ENCODE measurements around the gene NTN5. TPM values are rescaled to one million over a fixed set of nuclear protein-coding genes. Genes with fewer than 3 reads are reported as not detected.
A peak's percentile ranks its signal among the peaks of the same experiment; 100 is the strongest.

NTN5 gene
- total and polyA plus RNA-seq, 10 of the 15 experiments (the other 5 are each of a cell fraction or from before 2014, with no cell fraction given) = 0.07 to 0.22 TPM; not detected in 8

DNA sequence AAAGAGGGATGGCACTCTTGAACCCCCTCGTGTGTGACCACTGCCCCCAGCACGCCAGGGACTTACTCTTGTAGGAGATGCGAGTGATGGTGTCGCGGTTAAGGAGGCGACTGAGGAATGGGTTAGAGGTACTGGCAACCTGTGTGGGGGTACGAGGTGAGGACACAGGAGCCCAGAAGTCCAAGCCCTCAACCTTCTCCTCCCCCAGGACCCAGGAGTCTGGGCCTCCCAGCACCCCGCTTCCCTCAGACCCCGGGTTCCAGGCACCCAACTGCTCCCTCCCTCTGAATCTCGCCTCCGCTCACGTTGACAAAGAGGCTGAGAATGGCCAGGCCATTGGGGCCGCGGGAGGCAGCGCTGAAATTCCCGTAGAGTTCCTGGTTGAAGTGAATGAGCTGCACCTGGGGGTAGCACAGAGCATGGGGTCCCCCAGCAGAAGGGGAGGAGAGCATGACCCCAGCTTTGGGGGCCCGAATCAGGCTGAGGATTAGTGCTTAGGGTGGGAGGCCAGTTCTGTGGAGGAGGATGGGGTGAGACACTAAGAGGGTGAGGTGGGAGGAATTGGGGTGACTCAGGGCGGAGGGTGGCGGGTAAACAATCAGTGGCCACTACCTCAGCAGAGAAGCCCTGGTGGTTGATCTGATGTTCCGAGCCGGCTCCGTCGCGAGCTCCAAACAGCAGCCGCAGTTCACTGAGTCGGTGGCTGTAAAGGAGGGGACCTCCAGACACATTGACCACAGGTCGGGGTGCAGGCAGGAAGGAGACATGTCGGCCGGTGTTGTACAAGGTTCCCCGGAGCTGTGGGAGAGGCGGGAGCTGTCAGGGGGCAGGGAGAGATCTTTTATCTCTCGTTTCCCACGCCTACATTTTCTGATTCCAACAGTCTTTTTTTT is 33.1 kb downstream of the NTN5 start (continued):
- TF ChIP-seq, protein P1, sequence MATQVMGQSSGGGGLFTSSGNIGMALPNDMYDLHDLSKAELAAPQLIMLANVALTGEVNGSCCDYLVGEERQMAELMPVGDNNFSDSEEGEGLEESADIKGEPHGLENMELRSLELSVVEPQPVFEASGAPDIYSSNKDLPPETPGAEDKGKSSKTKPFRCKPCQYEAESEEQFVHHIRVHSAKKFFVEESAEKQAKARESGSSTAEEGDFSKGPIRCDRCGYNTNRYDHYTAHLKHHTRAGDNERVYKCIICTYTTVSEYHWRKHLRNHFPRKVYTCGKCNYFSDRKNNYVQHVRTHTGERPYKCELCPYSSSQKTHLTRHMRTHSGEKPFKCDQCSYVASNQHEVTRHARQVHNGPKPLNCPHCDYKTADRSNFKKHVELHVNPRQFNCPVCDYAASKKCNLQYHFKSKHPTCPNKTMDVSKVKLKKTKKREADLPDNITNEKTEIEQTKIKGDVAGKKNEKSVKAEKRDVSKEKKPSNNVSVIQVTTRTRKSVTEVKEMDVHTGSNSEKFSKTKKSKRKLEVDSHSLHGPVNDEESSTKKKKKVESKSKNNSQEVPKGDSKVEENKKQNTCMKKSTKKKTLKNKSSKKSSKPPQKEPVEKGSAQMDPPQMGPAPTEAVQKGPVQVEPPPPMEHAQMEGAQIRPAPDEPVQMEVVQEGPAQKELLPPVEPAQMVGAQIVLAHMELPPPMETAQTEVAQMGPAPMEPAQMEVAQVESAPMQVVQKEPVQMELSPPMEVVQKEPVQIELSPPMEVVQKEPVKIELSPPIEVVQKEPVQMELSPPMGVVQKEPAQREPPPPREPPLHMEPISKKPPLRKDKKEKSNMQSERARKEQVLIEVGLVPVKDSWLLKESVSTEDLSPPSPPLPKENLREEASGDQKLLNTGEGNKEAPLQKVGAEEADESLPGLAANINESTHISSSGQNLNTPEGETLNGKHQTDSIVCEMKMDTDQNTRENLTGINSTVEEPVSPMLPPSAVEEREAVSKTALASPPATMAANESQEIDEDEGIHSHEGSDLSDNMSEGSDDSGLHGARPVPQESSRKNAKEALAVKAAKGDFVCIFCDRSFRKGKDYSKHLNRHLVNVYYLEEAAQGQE (IDR thresholded peaks at IDR 0.05; ENCODE audit: low read depth, low read length) = no peak
- TF ChIP-seq RAD51 (IDR thresholded peaks at IDR 0.05) (no peak), MXI1 (IDR thresholded peaks at IDR 0.05; ENCODE audit: low read depth, low read length) (no peak), EGR1 (IDR thresholded peaks at IDR 0.05; ENCODE audit: borderline replicate concordance in 1 of 2, low read depth in 2 of 2, low read length in 2 of 2) (no peak), BCL11A (IDR thresholded peaks at IDR 0.05; ENCODE audit: low read depth, low read length) (no peak)

DNA sequence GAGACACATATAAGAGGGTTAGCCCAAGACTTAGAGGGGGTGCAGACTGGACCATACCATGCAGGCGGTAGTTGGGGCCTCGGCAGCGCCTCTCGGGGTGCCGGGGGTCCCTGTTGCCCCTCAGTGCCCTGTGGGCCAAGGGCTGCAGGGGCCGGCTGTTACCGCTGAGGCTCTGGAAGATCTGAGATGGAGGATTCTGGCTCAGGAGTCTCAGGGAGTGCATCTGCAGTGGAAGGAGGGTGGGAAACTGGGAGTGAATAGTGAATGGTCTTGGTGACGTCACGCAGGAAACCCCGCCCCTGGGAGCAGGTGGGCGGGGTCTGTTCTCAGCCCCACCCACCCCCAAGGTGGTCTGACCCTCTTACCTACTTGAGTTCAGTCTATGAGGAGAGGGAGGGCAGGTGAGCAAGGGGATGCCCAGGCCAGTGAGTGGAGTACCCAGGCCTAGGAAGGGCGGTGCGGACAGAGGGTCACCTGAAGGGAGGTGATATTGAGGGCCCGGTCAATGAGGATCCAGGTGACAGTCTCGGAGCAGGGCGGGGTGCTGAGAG is 33.9 kb downstream of the NTN5 start:
- 0 out of 2 replicates have a peak, but pooled peaks have one; percentile 53 for TF ChIP-seq CREB1 (IDR thresholded peaks at IDR 0.05; ENCODE audit: low read depth)
- no peak for TF ChIP-seq BMI1 (IDR thresholded peaks at IDR 0.05; ENCODE audit: borderline replicate concordance)
- TF ChIP-seq EED (IDR thresholded peaks at IDR 0.05; ENCODE audit: low read depth) = no peak
- no peak for TF ChIP-seq RBBP5 (conservative IDR thresholded peaks at IDR 0.05)
- TF ChIP-seq CREM (IDR thresholded peaks at IDR 0.05; ENCODE audit: low read depth) = peak; percentile 27; the same call in 1 of the 2 replicates
- TF ChIP-seq NR2F1 (conservative IDR thresholded peaks at IDR 0.05) = no peak
- TF ChIP-seq, protein P2, sequence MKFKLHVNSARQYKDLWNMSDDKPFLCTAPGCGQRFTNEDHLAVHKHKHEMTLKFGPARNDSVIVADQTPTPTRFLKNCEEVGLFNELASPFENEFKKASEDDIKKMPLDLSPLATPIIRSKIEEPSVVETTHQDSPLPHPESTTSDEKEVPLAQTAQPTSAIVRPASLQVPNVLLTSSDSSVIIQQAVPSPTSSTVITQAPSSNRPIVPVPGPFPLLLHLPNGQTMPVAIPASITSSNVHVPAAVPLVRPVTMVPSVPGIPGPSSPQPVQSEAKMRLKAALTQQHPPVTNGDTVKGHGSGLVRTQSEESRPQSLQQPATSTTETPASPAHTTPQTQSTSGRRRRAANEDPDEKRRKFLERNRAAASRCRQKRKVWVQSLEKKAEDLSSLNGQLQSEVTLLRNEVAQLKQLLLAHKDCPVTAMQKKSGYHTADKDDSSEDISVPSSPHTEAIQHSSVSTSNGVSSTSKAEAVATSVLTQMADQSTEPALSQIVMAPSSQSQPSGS (IDR thresholded peaks at IDR 0.05; ENCODE audit: low read length) = no peak
- TF ChIP-seq GATAD2B (conservative IDR thresholded peaks at IDR 0.05; ENCODE audit: low read depth) = no peak
- TF ChIP-seq DPF2 (IDR thresholded peaks at IDR 0.05) = 0 out of 2 replicates have a peak, but pooled peaks have one; percentile 12
- ChIA-PET CTCF (interaction anchor here (1.1 to 1.2 kb wide), 2 partner anchors 36 to 156 kb away, joined by 3 read pairs; no protein-coding TSS in a partner anchor), SMC1A (ENCODE audit: uncharacterized antibody, unreplicated experiment) (no interaction called here), POLR2A (interaction anchor here (0.6 to 1.7 kb wide), 2 partner anchors 19 to 20 kb away, joined by 3 to 5 read pairs; partner anchors contain the start of genes RPL18 and SPHK2), RAD21 (ENCODE audit: unreplicated experiment) (no interaction called here)
- peaks cover 18% of the 10 kb centered on the region for H3K4me1 ChIP-seq (ENCODE audit: control insufficient read depth, insufficient read depth, low read length)
- no peak overlapping the region for H3K4me3 ChIP-seq
- H2AFZ ChIP-seq (ENCODE audit: control insufficient read depth, low read depth, low read length) = peak overlapping the region; percentile 97
- DNase-seq (ENCODE audit: low read depth, low spot score) (no peak), FAIRE-seq (no peak), ATAC-seq (no peak)
- no peaks in the 10 kb centered on the region for H3K27me3 ChIP-seq (replicated peaks in 1 of 2; ENCODE audit: control insufficient read depth in 2 of 2, insufficient read depth in 2 of 2, low read length in 1 of 2)
- H3K79me2 ChIP-seq (ENCODE audit: control insufficient read depth, insufficient read depth, low read length) = peaks cover 3% of the 10 kb centered on the region
- 84% methylated on average over 14 of the region's 16 CpGs for WGBS (ENCODE audit: insufficient coverage, insufficient replicate concordance, low lambda C conversion rate, missing lambda C conversion rate)
- peak overlapping the region; percentile 93 for H3K27ac ChIP-seq (ENCODE audit: control insufficient read depth, insufficient read depth)
- intact Hi-C loops (cut with micrococcal nuclease; ENCODE audit: unreplicated experiment) (loop anchor here (10.0 kb wide), 1 partner anchor 326 kb away; the partner anchor contains the start of gene FTL), in situ Hi-C loops (cut with MboI) (loop anchor here (25.0 kb wide), 1 partner anchor 1248 kb away; the partner anchor contains the start of genes AKT1S1, IL4I1 and TBC1D17)
- H3K9ac ChIP-seq (ENCODE audit: control insufficient read depth, insufficient read depth, low read length) = peak overlapping the region; percentile 72; the same call in 1 of the 2 replicates
- H3K4me2 ChIP-seq (ENCODE audit: control insufficient read depth, insufficient read depth) = peak overlapping the region; percentile 91
- no peaks in the 10 kb centered on the region for H3K9me3 ChIP-seq (replicated peaks; ENCODE audit: control insufficient read depth, insufficient read depth, low read length)
- BruUV-seq (replicated peaks) = no TSS peak
- no peaks in the 10 kb centered on the region for H4K20me1 ChIP-seq (ENCODE audit: control insufficient read depth, insufficient read depth)
- no peaks in the 10 kb centered on the region for H3K36me3 ChIP-seq (ENCODE audit: control insufficient read depth in 2 of 2, insufficient read depth in 2 of 2, low read length in 1 of 2)

Measured in GM12878 (cell line).